RWPE1 (cell line): Measurements from ENCODE around the gene LRTM2.

Source experiments
- CTCF ChIA-PET: fragments of 350-600 bp; sonication (Branson Sonifier 250); formaldehyde crosslinking; extraction: SDS; loops from one replicate; lab custom pipeline; 2021; lab: Yijun Ruan, JAX
- POLR2A ChIA-PET: fragments of 400-600 bp; formaldehyde crosslinking; extraction: SDS; loops from one replicate; lab custom pipeline; 2020; ENCODE audit warnings: antibody characterized with exemption; ENCODE audit not compliant: low non-redundant PET; lab: Yijun Ruan, JAX
- DNase-seq: peaks from one replicate; pipeline ENCODE4 v3.0.0; 2012; ENCODE audit warnings: low spot score
- H3K27ac ChIP-seq: fragments of 450-650 bp; 2 replicates; pipeline ENCODE4 v1.5.1; 2017
- CTCF ChIP-seq: fragments of 450-650 bp; conservative IDR thresholded peaks from 2 replicates; pipeline ENCODE4 v1.5.1; 2017; ENCODE audit warnings: low read depth, mild to moderate bottlenecking

LRTM2 gene

DNA sequence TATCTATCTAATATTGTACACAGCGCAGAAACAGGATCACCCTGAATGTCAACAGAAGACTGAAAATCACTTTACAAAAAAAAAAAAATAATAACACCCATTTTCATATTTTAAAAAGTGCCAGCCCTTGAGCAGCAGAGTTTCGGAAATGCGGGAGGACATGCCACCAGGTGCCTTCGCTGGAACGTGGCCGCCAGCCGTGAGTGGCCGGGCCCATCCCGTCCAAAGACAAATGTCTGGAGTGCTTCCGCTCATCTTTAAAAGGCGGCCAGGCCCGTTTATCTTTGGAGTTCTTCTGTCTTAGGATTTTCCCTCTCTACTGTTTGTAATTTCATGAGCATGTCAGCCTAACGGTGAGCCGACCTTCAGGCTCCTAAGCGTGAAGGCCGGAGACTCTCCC lies 43.5 kb downstream of the LRTM2 start:
- TF ChIP-seq CTCF, result no peak
- CTCF ChIA-PET, result no interaction called here
- POLR2A ChIA-PET, result no interaction called here

GRCh38 chr12:1864456-1864855 lies 44.1 kb downstream of the LRTM2 start:
- CTCF ChIA-PET, result no interaction called here

More for the DNA sequence above, 43.5 kb downstream of the LRTM2 start:
- no peak for DNase-seq
- no peak overlapping the region for H3K27ac ChIP-seq

DNA sequence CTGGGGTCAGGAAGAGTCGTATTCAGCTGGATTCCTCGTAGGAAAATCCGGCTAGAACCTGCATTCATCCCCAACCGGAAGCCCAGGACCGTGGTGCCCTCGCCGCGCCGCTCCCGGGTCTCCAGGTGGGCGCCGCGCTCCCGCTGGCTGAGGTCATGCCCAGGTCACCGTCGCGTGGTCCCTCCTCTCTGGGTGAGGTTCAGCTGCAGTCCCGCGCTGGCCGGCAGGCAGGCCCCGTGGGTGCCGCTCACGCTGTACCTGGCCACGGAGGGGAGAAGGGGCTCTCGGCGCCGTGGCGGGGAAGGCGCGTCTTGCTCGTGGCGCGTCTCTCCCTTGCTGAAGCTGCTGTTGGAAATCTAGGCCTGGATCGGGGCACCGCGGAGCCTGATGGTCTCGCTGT lies 44.5 kb downstream of the LRTM2 start:
- TF ChIP-seq CTCF, result no peak
- ChIA-PET CTCF (no interaction called here), POLR2A (no interaction called here)
- no peak for DNase-seq
- H3K27ac ChIP-seq, result no peak overlapping the region

More at GRCh38 chr12:1864456-1864855, 44.1 kb downstream of the LRTM2 start:
- H3K27ac ChIP-seq, result no peak overlapping the region
- TF ChIP-seq CTCF, result no peak
- DNase-seq, result no peak
- POLR2A ChIA-PET, result no interaction called here

GRCh38 chr12:1865284-1865866 lies 45.0 kb downstream of the LRTM2 start:
- ChIA-PET POLR2A (no interaction called here), CTCF (no interaction called here)
- no peak overlapping the region for H3K27ac ChIP-seq
- no peak for DNase-seq
- TF ChIP-seq CTCF, result no peak

GRCh38 chr12:1869145-1869544 lies 48.8 kb downstream of the LRTM2 start:
- ChIA-PET POLR2A (no interaction called here), CTCF (no interaction called here)
- H3K27ac ChIP-seq, result no peak overlapping the region
- DNase-seq, result no peak
- TF ChIP-seq CTCF, result no peak

- CTCF ChIA-PET, result interaction anchor here (0.9 kb wide), 1 partner anchor 14 kb away, joined by 3 read pairs; no protein-coding TSS in a partner anchor
Measured at GRCh38 chr12:1870086-1870485, 49.7 kb downstream of the LRTM2 start.

More at GRCh38 chr12:1870086-1870485, 49.7 kb downstream of the LRTM2 start:
- no peak for TF ChIP-seq CTCF
- DNase-seq, result no peak
- POLR2A ChIA-PET, result no interaction called here
- H3K27ac ChIP-seq, result no peak overlapping the region
